HG02588 (cell line): ENCODE data around the gene ESX1.
"Not testable (repeated sequence)": the region's sequence is repeated elsewhere in the genome, so short reads cannot be mapped to it uniquely, and the experiment has no call there.

Experiments used
- ATAC-seq: cut with Tn5 transposase; IDR thresholded peaks from one replicate; pipeline ENCODE4 v1.9.1; 2021; ENCODE audit warnings: mild to moderate bottlenecking, moderate library complexity; ENCODE audit not compliant: unreplicated experiment

The ESX1 gene

GRCh38 chrX:104254442-104255115, at the start of gene ESX1:
ESX1 (minus strand) TSS chrX:104254933; CDS start chrX:104254849, 84 bp downstream.
- ATAC-seq, result no peak

- ATAC-seq, result no peak
Observed at GRCh38 chrX:104295636-104296035, 40.9 kb upstream of the ESX1 start.

- no peak for ATAC-seq
Observed at GRCh38 chrX:104288961-104289360, 34.2 kb upstream of the ESX1 start.

- no peak for ATAC-seq
Observed at GRCh38 chrX:104288269-104288668, 33.5 kb upstream of the ESX1 start.

- ATAC-seq, result no peak
Observed at GRCh38 chrX:104285201-104285600, 30.5 kb upstream of the ESX1 start.

GRCh38 chrX:104284507-104284906, 29.8 kb upstream of the ESX1 start:
- ATAC-seq, result no peak

- no peak for ATAC-seq
Observed at GRCh38 chrX:104282166-104282725, 27.5 kb upstream of the ESX1 start.

- no peak for ATAC-seq
Observed at GRCh38 chrX:104281564-104281963, 26.8 kb upstream of the ESX1 start.

GRCh38 chrX:104280609-104281008, 25.9 kb upstream of the ESX1 start:
- no peak for ATAC-seq

- ATAC-seq, result no peak
Observed at GRCh38 chrX:104270916-104271512, 16.3 kb upstream of the ESX1 start.

GRCh38 chrX:104270212-104270611, 15.5 kb upstream of the ESX1 start:
- no peak for ATAC-seq

GRCh38 chrX:104255465-104255864, 732 bp upstream of the ESX1 start:
- ATAC-seq, result no peak

GRCh38 chrX:104253567-104254441, 929 bp downstream of the ESX1 start:
- no peak for ATAC-seq

GRCh38 chrX:104250470-104250869, 4.3 kb downstream of the ESX1 start:
- ATAC-seq, result no peak

GRCh38 chrX:104230060-104230459, 24.7 kb downstream of the ESX1 start:
- ATAC-seq, result not testable (repeated sequence)

- ATAC-seq, result no peak
Observed at GRCh38 chrX:104211187-104211586, 43.5 kb downstream of the ESX1 start.

GRCh38 chrX:104205548-104205947, 49.2 kb downstream of the ESX1 start:
- ATAC-seq, result no peak
